Small intestine (tissue), 16 donors: Measurements from ENCODE around the gene SF3A2. TPM values are rescaled to one million over a fixed set of nuclear protein-coding genes. Genes with fewer than 3 reads are reported as not detected.

Experiments used
- DNase-seq, 2 donors: peaks; one replicate each; pipeline versions ENCODE4 v3.0.0 to v3.0.0-alpha.2; 2013
- FAIRE-seq: peaks from 2 replicates; lab custom pipeline; 2012; peaks lifted over from hg19 to GRCh38; lab: Jason Lieb, UNC
- H3K27ac ChIP-seq, 3 donors: one replicate each; pipeline ENCODE4 v1.5.1; 2013; ENCODE audit warnings: low read length in 2 of 3, mild to moderate bottlenecking in 2 of 3, control low read depth in 1 of 3, inconsistent platforms in 1 of 3, low read depth in 1 of 3, moderate library complexity in 1 of 3
- H3K27me3 ChIP-seq, 3 donors: one replicate each; pipeline ENCODE4 v1.6.1; 2013; ENCODE audit warnings: low read length in 3 of 3, inconsistent platforms in 1 of 3; ENCODE audit not compliant: control insufficient read depth in 3 of 3, insufficient read depth in 3 of 3
- H3K36me3 ChIP-seq, 3 donors: one replicate each; pipeline ENCODE4 v1.6.1; 2013; ENCODE audit warnings: low read length in 3 of 3, inconsistent platforms in 1 of 3, low read depth in 1 of 3, mild to moderate bottlenecking in 1 of 3, moderate library complexity in 1 of 3; ENCODE audit not compliant: control insufficient read depth in 3 of 3, insufficient read depth in 2 of 3
- H3K4me1 ChIP-seq, 3 donors: one replicate each; pipeline ENCODE4 v1.6.1; 2013; ENCODE audit warnings: low read length in 2 of 3, inconsistent platforms in 1 of 3, low read depth in 1 of 3, mild to moderate bottlenecking in 1 of 3, moderate library complexity in 1 of 3; ENCODE audit not compliant: control insufficient read depth in 3 of 3, insufficient read depth in 2 of 3
- H3K4me3 ChIP-seq, 3 donors: one replicate each; pipeline ENCODE4 v1.5.1; 2013; ENCODE audit warnings: low read length in 3 of 3, control low read depth in 1 of 3, inconsistent platforms in 1 of 3, low read depth in 1 of 3, mild to moderate bottlenecking in 1 of 3, moderate library complexity in 1 of 3
- H3K9me3 ChIP-seq, 2 donors: one replicate each; pipeline ENCODE4 v1.6.1; 2013; ENCODE audit warnings: low read depth in 1 of 2, low read length in 1 of 2; ENCODE audit not compliant: control insufficient read depth in 2 of 2, insufficient read depth in 1 of 2
- WGBS, 3 donors: extraction: QIAGEN DNeasy Blood & Tissue Kit; methylation state at CpG; one replicate each; pipeline ENCODE4 v1.1.7; 2013; 5-methylcytosine and 5-hydroxymethylcytosine counted together
- long read RNA-seq, 10 donors: transcript quantifications; one replicate each; lab custom pipeline, GENCODE V29; 2026
- polyA plus RNA-seq, 4 donors: library from polyadenylated mRNA; stranded (reverse) in 3 of 4; unstranded in 1 of 4; fragments of 200-250 nt in 3 of 4; fragments of 120-200 nt in 1 of 4; gene quantifications; one replicate each; pipeline versions ENCODE4 v1.2.1 to v1.2.3, GENCODE V29; 2013
- donor health status: healthy with polysubstance abuse.
- donor health status: control.
- donor health status: control.
- donor health status: Bipolar disorder and iron deficiency.
- donor health status: healthy.

Gene SF3A2
- polyA plus RNA-seq = 10 to 100 TPM; 31.8 to 71.5 (median 40.3) TPM
- long read RNA-seq, donor 1 = 0 reads
- long read RNA-seq, donor 2, transcript SF3A2-201 (9 exons, 1,963 nt) = major isoform, 11 of 11 reads
- long read RNA-seq, donor 2, partial matches to known transcripts = 0 of 11 reads
- long read RNA-seq, donor 2, other reads (novel, unspliced or antisense) = 0 of 11 reads
- long read RNA-seq, donor 3, transcript SF3A2-201 (9 exons, 1,963 nt) = major isoform, 19 of 34 reads
- long read RNA-seq, donor 3, partial matches to known transcripts = 10 of 34 reads
- long read RNA-seq, donor 3, other reads (novel, unspliced or antisense) = 0 of 34 reads
- long read RNA-seq, donor 4, partial matches to known transcripts = 0 of 1 reads
- long read RNA-seq, donor 4, other reads (novel, unspliced or antisense) = 0 of 1 reads
- long read RNA-seq, donor 5, transcript SF3A2-201 (9 exons, 1,963 nt) = major isoform, 6 of 6 reads
- long read RNA-seq, donor 5, partial matches to known transcripts = 0 of 6 reads
- long read RNA-seq, donor 5, other reads (novel, unspliced or antisense) = 0 of 6 reads
- long read RNA-seq, donor 6, transcript SF3A2-201 (9 exons, 1,963 nt) = major isoform, 21 of 39 reads
- long read RNA-seq, donor 6, partial matches to known transcripts = 18 of 39 reads
- long read RNA-seq, donor 6, other reads (novel, unspliced or antisense) = 0 of 39 reads
- long read RNA-seq, donor 7, transcript SF3A2-201 (9 exons, 1,963 nt) = major isoform, 48 of 90 reads
- long read RNA-seq, donor 7, partial matches to known transcripts = 41 of 90 reads
- long read RNA-seq, donor 7, other reads (novel, unspliced or antisense) = 0 of 90 reads
- long read RNA-seq, donor 8, partial matches to known transcripts = 0 of 4 reads
- long read RNA-seq, donor 8, other reads (novel, unspliced or antisense) = 0 of 4 reads
- long read RNA-seq, donor 9, partial matches to known transcripts = 0 of 5 reads
- long read RNA-seq, donor 9, other reads (novel, unspliced or antisense) = 0 of 5 reads
- long read RNA-seq, donor 10, transcript SF3A2-201 (9 exons, 1,963 nt) = major isoform, 24 of 45 reads
- long read RNA-seq, donor 10, partial matches to known transcripts = 17 of 45 reads
- long read RNA-seq, donor 10, other reads (novel, unspliced or antisense) = 0 of 45 reads

GRCh38 chr19:2236314-2237050, at the start of gene SF3A2, which contains the start of gene PLEKHJ1:
TSS of gene SF3A2 (plus strand) at chr19:2236824. CDS start at chr19:2243419, 6,595 bp downstream.
TSS of gene PLEKHJ1 (minus strand) at chr19:2236329. CDS start at chr19:2236248, 81 bp downstream.
- WGBS, 3 donors = 0% methylated on average over 77 to 80 of the region's 80 CpGs
- peaks cover 0 to 2% of the 10 kb centered on the region in 2 donors for H3K9me3 ChIP-seq

GRCh38 chr19:2187159-2187558, 49.5 kb upstream of the SF3A2 start:
- H3K27me3 ChIP-seq = no peaks in the 10 kb centered on the region
- H3K9me3 ChIP-seq = no peaks in the 10 kb centered on the region
- H3K36me3 ChIP-seq = peaks cover 7 to 97% (median 14%) of the 10 kb centered on the region in 3 donors
- no peak for DNase-seq
- H3K4me3 ChIP-seq = no peak overlapping the region
- peaks cover 0 to 27% (median 0%) of the 10 kb centered on the region in 3 donors for H3K4me1 ChIP-seq
- H3K27ac ChIP-seq = no peak overlapping the region
- no peak for FAIRE-seq
- WGBS, 3 donors = 86 to 93% (median 88%) methylated on average over 13 of the region's 13 CpGs

More at GRCh38 chr19:2236314-2237050, at the start of gene SF3A2, which contains the start of gene PLEKHJ1:
- Histone ChIP-seq H3K4me1 (peaks cover 4 to 64% (median 11%) of the 10 kb centered on the region in 3 donors), H3K4me3 (peak within 1 kb of the TSS; percentile 71 to 98 (median 83)), H3K27me3 (no peaks in the 10 kb centered on the region), H3K27ac (peak within 1 kb of the TSS; percentile 97 to 100 (median 99)), H3K36me3 (peaks cover 4 to 72% (median 5%) of the 10 kb centered on the region in 3 donors)
- FAIRE-seq (no peak), DNase-seq (peak; percentile 97 to 99)

- 93 to 96% (median 94%) methylated on average over 19 of the region's 19 CpGs for WGBS, 3 donors
- no peaks in the 10 kb centered on the region for H3K27me3 ChIP-seq
- no peak overlapping the region for H3K4me3 ChIP-seq
- H3K4me1 ChIP-seq = peaks cover 0 to 31% (median 0%) of the 10 kb centered on the region in 3 donors
- no peaks in the 10 kb centered on the region for H3K9me3 ChIP-seq
- no peak overlapping the region for H3K27ac ChIP-seq
- DNase-seq (no peak), FAIRE-seq (no peak)
- peaks cover 7 to 97% (median 20%) of the 10 kb centered on the region in 3 donors for H3K36me3 ChIP-seq
Observed at GRCh38 chr19:2188708-2189385, 47.8 kb upstream of the SF3A2 start.

- peaks cover 7 to 97% (median 21%) of the 10 kb centered on the region in 3 donors for H3K36me3 ChIP-seq
- H3K4me3 ChIP-seq = no peak overlapping the region
- no peaks in the 10 kb centered on the region for H3K9me3 ChIP-seq
- H3K27ac ChIP-seq = no peak overlapping the region
- no peak for DNase-seq
- WGBS, 3 donors = 84 to 90% (median 89%) methylated on average over 13 to 16 of the region's 16 CpGs
- H3K4me1 ChIP-seq = peaks cover 0 to 31% (median 0%) of the 10 kb centered on the region in 3 donors
- no peak for FAIRE-seq
- H3K27me3 ChIP-seq = no peaks in the 10 kb centered on the region
Observed at GRCh38 chr19:2189880-2190279, 46.7 kb upstream of the SF3A2 start.

GRCh38 chr19:2190848-2191455, 45.7 kb upstream of the SF3A2 start:
- Histone ChIP-seq H3K4me3 (no peak overlapping the region), H3K27me3 (no peaks in the 10 kb centered on the region), H3K4me1 (peaks cover 0 to 31% (median 0%) of the 10 kb centered on the region in 3 donors), H3K36me3 (peaks cover 7 to 98% (median 29%) of the 10 kb centered on the region in 3 donors), H3K27ac (peak overlapping the region; percentile 3 to 92 (median 73)), H3K9me3 (no peaks in the 10 kb centered on the region)
- 81 to 88% (median 81%) methylated on average over 32 to 37 of the region's 37 CpGs for WGBS, 3 donors
- DNase-seq (no peak), FAIRE-seq (no peak)

- Histone ChIP-seq H3K4me1 (peaks cover 0 to 29% (median 0%) of the 10 kb centered on the region in 3 donors), H3K27me3 (no peaks in the 10 kb centered on the region), H3K27ac (peak overlapping the region; percentile 3 to 92 (median 73)), H3K9me3 (no peaks in the 10 kb centered on the region), H3K4me3 (peak overlapping the region in 1 of 3 donors; percentile 4), H3K36me3 (peaks cover 7 to 98% (median 25%) of the 10 kb centered on the region in 3 donors)
- peak; percentile 80 to 90 for DNase-seq
- WGBS, 3 donors = 36 to 71% (median 50%) methylated on average over 29 to 32 of the region's 32 CpGs
- no peak for FAIRE-seq
Observed at GRCh38 chr19:2191456-2192310, 44.9 kb upstream of the SF3A2 start.
